K562 treated with DMSO at 1 percent for 4 hours (cell line): ENCODE results near the gene SURF4. TPM values are rescaled to one million over a fixed set of nuclear protein-coding genes. Genes with fewer than 3 reads are reported as not detected.

Source experiments
- total RNA-seq: library from RNA; unstranded; fragments of 300-600 nt; gene quantifications from 2 replicates; pipeline ENCODE4 v1.2.3, GENCODE V29; 2022; ENCODE audit not compliant: insufficient read depth

Gene SURF4
- total RNA-seq: 187 and 219 TPM in 2 replicates

DNA sequence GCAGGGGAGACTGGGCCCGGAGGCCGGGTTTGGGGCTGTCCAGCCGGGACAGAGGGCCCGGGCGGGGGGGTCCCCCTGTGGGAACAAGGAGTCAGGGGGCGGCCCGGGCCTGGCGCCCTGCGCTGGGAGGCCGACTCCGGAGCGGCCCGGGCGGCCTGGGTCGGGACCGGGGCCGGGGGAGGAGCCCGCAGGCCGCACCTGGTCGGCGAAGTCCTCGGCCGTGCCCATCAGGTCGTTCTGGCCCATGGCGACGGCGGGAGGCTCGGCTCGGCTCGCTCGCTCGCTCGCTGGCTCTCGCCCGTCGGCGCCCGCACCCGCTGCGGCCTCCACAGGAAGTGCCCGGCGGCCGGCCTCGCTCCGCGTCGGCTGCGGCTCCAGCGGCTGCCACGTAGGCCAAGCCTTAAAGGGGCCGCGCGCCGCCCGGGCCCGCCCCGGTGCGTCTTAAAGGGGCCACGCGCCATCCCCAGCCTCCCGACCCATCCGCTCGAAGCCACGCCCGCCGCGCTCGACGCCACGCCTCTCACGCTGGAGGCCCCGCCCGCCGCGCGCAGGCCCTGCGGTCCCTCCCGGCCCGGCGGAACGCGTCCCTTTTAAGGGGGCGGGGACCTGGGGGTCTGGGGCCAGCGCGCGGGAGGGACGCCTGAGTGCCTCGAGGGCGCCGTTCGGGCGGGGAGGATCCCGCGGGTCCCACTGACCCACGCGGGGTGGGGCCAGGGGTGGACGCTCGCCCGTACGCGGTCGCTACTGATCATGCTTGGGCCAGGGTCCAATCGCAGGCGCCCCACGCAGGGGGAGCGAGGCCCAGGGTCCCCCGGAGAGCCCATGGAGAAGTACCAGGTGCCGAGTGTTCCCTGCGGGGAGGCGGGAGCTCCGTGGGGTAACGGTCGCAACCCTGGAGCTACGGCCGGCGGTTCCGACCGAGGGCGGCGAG, at the start of gene SURF4, which contains the start of gene STKLD1:
TSS of gene SURF4 (minus strand) at position 337 of the 931 bp plus-strand sequence. CDS start at position 246, 91 bp downstream.
TSS of gene STKLD1 (plus strand) at position 643 of the 931 bp plus-strand sequence. CDS start at position 751, 108 bp downstream.

DNA sequence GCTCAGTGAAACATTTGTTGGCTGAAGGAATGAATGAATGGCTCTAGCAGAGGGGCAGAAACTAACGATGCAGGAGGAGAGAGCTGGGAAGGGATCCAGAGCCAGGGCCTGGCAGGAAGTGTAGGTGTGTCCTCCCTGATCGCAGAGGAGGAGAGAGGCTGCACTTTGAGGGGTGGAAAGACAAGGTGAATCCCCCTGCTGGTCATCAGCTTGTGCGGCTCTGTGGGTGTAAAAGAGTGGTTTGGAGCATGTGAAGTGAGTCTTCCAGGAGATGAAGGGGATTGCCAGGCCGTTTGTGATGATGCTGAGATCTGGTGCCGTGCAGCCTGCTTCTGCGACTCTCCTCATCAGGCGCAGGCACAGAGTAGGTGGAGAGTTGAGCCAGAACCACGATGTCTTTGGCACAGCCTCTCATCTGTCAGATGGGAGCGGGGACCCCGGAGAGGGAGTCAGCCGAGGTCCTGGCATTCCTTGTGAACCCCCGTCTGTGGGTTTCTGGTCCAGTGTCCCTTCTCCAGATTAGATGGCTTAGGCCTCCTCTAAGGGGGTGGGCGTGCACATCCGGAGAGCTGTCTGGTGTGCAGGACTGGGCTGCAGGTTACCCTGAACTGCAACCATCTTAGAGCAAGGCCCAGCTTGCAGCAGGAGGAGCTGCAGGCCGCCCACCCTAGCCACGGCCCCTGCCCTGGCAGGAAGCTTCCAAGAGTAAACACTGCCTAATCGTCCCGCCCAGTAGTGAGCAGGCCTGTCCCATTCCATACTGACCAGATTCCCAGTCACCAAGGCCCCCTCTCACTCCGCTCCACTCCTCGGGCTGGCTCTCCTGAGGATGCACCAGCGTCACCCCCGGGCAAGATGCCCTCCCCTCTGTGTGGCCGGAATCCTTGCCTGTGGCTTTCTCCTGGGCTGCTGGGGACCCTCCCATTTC, 46.0 kb upstream of the SURF4 start, which contains the start of gene ADAMTS13:
TSS of gene ADAMTS13 (plus strand) at position 753 of the 928 bp plus-strand sequence. CDS start at position 830, 77 bp downstream.

DNA sequence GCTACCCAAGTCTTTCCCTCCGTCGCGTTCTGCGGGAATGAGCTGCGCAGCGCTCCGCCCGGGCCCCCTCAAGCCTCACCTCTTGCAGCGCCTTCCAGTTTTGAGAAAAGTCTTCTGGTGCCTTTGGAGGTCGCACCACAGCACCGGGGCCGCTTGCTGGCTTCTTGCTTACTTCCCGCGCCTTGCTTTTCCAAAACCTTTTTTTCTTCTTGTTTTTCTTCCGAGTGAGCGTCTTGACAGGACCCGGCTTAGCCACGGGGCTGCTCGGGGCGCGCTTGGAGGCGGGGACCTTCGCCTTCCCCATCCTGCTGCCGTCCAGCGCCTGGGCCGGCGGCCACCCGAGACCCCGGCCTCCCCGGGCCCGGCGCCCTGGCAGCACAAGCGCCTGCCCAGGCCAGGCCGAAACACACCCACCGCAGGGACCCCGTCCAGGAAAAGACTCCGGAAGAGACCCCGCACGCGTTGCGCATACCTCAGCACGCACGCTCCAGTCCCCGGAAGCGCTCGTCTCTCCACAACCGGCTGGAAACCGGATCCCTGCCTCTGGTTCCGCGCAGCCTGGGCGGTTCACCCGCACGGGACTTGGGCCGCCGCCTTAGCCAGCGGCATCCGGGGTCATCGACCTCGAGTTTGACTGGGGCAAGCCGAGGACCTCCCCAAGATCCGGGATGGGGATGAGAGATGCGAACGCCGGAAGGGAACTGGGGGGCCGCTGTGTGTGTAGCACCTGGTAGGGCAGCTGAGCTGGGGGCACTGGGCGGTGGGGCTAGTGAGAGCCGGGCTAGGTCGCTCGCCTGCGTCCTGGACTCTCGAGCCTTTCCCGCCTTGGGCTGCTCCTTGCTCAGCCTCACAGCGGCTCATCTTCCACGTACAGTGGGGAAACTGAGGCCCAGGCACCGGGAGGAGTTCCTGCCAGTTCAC, 41.9 kb upstream of the SURF4 start, which contains the start of gene REXO4:
TSS of gene REXO4 (minus strand) at position 470 of the 921 bp plus-strand sequence. CDS start at position 304, 166 bp downstream.

DNA sequence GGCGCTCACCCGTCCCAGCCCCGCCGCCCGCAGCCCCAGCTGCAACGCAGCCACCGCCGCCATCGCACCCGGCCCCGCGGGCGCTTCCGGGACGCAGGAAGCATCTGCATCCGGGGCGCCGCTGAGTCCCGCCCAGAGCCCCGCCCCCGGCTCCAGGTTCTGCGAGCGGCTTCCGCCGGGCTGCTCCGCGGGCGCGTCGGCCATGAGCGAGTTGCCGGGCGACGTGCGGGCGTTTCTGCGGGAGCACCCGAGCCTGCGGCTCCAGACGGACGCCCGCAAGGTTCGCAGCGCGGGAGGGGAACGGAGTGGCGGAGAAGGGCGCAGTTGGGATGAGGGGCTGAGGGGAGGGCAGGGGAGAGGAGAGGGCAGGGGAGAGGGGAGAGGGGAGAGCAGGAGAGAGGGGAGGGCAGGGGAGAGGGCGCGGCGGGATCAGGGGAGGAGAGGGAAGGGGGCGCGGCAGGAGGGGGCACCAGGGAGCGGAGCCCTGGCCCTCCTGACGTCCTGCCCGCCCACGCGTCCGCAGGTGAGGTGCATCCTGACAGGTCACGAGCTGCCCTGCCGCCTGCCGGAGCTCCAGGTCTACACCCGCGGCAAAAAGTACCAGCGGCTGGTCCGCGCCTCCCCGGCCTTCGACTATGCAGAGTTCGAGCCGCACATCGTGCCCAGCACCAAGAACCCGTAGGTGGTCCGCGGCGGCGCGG, 19.3 kb downstream of the SURF4 start, which contains the start of the genes SURF1 and SURF2:
TSS of gene SURF1 (minus strand) at position 97 of the 701 bp plus-strand sequence. CDS start at position 63, 34 bp downstream.
TSS of gene SURF2 (plus strand) at position 160 of the 701 bp plus-strand sequence. CDS start at position 203, 43 bp downstream.

DNA sequence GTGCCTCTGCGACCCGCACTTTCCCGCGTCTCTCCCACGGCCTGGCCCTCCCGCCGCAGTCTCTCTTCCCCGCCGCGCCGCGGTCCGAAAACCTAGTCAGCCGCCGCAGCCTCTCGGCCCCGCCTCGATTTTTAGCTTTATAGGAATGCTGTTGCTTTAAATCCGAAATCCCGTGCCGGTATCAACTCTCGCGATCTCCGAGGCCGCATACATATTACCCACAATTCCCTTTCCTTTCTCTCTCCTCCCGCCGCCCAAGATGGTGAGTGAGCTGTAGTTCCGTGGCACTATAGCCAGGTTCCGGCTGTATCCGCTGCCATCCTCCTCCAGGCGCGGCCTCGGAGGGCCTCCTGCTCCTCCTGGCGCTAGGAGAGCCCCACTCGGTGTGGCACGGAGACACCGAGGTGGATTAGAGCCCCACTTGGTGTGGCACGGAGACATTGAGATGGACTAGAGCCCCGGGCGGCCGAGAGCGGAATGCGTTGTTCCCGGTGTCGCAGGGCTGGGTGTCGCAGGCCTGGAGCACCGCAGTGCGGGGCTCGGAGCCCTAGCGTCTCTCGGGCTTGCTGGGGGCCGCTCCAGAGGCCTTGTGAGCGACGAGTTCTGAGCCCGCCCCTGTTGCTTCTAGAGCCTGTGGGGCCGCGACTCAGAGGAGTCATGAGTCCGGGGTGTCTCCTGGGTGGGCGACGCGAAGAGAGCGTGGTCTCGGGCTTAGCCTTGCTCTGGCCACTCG, 27.7 kb downstream of the SURF4 start, which contains the start of the genes MED22 and RPL7A:
TSS of gene MED22 (minus strand) at position 147 of the 733 bp plus-strand sequence. CDS start 1,469 bp downstream, outside the sequence.
TSS of gene RPL7A (plus strand) at position 234 of the 733 bp plus-strand sequence. CDS start at position 260, 26 bp downstream.

DNA sequence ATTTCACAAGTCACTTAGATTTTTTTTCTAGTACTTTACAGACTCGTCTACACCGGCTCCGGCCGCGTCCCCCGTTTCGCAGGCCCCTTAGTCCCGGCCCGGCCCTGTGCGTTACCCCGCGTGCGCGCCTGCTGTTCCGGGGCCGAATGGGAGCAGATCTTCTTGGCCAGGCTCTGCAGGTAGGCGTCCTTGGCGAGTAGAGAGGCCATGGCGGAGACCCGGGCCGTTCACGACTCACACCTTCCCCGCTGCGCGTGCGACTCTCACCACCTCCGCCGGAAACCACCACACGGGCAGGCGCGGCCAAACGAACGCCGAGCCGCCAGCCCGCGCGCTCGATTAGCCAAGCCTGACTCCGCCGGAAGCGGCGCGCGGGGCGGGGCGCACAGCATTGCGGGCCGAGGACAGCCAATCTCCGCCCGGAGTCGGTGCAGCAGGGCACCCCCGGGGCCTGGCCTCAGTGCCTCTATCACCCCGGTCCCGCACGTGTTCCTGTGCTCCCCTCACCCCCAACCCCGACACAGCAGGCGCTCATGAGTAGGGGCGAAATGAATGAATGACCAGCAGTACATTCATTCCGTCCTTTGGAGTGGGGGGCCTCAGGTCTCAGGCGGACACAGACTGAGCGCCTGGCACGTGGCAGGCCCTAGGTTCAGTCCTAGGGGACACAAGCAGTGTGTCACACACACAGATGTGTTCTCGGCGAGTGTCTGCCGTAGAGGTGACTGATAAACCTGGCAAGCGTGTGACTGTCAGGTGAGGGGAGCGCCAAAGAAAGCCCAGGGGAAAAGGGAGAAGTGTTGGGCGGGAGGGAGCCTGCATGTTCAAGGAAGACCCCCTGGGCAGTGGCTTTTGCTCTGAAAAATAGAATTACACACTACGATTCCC, 39.7 kb downstream of the SURF4 start, which contains the start of gene SURF6:
TSS of gene SURF6 (minus strand) at position 265 of the 888 bp plus-strand sequence. CDS start at position 209, 56 bp downstream.

Other genes with a start within 250 kb of the SURF4 start
- 20.5 and 26.7 TPM in 2 replicates for gene GBGT1, start 212.1 kb downstream of the SURF4 start, total RNA-seq
- gene OBP2B, start 166.8 kb downstream of the SURF4 start, total RNA-seq: not detected in 2 replicates
- gene ABO, start 100.9 kb downstream of the SURF4 start, total RNA-seq: 7.3 and 10.5 TPM in 2 replicates
- gene SURF6, start 39.9 kb downstream of the SURF4 start, total RNA-seq: 14.3 and 14.4 TPM in 2 replicates
- 13.5 and 17.6 TPM in 2 replicates for gene MED22, start 27.9 kb downstream of the SURF4 start, total RNA-seq
- gene RPL7A, start 27.8 kb downstream of the SURF4 start, total RNA-seq: 6,168 and 6,240 TPM in 2 replicates
- 33.0 and 52.8 TPM in 2 replicates for gene SURF1, start 19.6 kb downstream of the SURF4 start, total RNA-seq
- gene SURF2, start 19.5 kb downstream of the SURF4 start, total RNA-seq: 45.7 and 49.1 TPM in 2 replicates
- 1.4 TPM in 1 of 2 replicates, not detected in the other for gene STKLD1, start 306 bp upstream of the SURF4 start, total RNA-seq
- gene REXO4, start 42.0 kb upstream of the SURF4 start, total RNA-seq: 22.5 and 25.7 TPM in 2 replicates
- 0.27 and 0.28 TPM in 2 replicates for gene ADAMTS13, start 46.3 kb upstream of the SURF4 start, total RNA-seq
- 6.7 and 7.5 TPM in 2 replicates for gene CACFD1, start 83.9 kb upstream of the SURF4 start, total RNA-seq
- gene SLC2A6, start 103.0 kb upstream of the SURF4 start, total RNA-seq: not detected in 2 replicates
- not detected in 2 replicates for gene MYMK, start 148.9 kb upstream of the SURF4 start, total RNA-seq
- not detected in 2 replicates for gene ADAMTSL2, start 158.6 kb upstream of the SURF4 start, total RNA-seq
- not detected in 2 replicates for gene FAM163B, start 233.3 kb upstream of the SURF4 start, total RNA-seq